Fibroblast of lung (primary cell): ENCODE measurements around the gene SH3BGRL2. TPM values are rescaled to one million over a fixed set of nuclear protein-coding genes. Genes with fewer than 3 reads are reported as not detected.

ENCODE experiments used
- DNase-seq, 2 donors: peaks; one replicate each; pipeline versions ENCODE4 v3.0.0 to v3.0.0-alpha.2; 2010; ENCODE audit warnings: low read depth in 2 of 2
- H2AFZ ChIP-seq: 2 replicates; pipeline ENCODE4 v1.5.1; 2012; ENCODE audit warnings: low read length, control low read depth, inconsistent platforms
- H3K27ac ChIP-seq: 2 replicates; pipeline ENCODE4 v1.5.1; 2011; ENCODE audit warnings: low read length, control low read depth; ENCODE audit not compliant: insufficient read depth
- H3K27me3 ChIP-seq: 2 replicates; pipeline ENCODE4 v1.5.1; 2011; ENCODE audit warnings: mild to moderate bottlenecking, low read length; ENCODE audit not compliant: control insufficient read depth, insufficient read depth
- H3K36me3 ChIP-seq: 2 replicates; pipeline ENCODE4 v1.5.1; 2011; ENCODE audit warnings: low read length; ENCODE audit not compliant: control insufficient read depth, insufficient read depth
- H3K4me1 ChIP-seq: 2 replicates; pipeline ENCODE4 v1.5.1; 2011; ENCODE audit warnings: low read length; ENCODE audit not compliant: control insufficient read depth, insufficient read depth; ENCODE audit errors: extremely low read depth
- H3K4me2 ChIP-seq: 2 replicates; pipeline ENCODE4 v1.5.1; 2011; ENCODE audit warnings: low read length, control low read depth; ENCODE audit not compliant: insufficient read depth; ENCODE audit errors: extremely low read depth
- H3K4me3 ChIP-seq, 4 experiments: fragments of 200-600 bp in 1 of 4; sonication (generic) in 1 of 4; replicated peaks in 1 of 4; 2 replicates each; pipeline ENCODE4 v1.5.1; 2011 to 2016; ENCODE audit warnings: low read length in 4 of 4, low read depth in 3 of 4, mild to moderate bottlenecking in 3 of 4, control low read depth in 2 of 4, inconsistent platforms in 1 of 4, mixed read lengths in 1 of 4; ENCODE audit not compliant: insufficient read depth in 1 of 4; ENCODE audit errors: control extremely low read depth in 1 of 4
- H3K79me2 ChIP-seq: 2 replicates; pipeline ENCODE4 v1.5.1; 2012; ENCODE audit warnings: mild to moderate bottlenecking, low read length, inconsistent platforms; ENCODE audit not compliant: control insufficient read depth, insufficient read depth
- H3K9ac ChIP-seq: 2 replicates; pipeline ENCODE4 v1.5.1; 2011; ENCODE audit warnings: mild to moderate bottlenecking, low read length, control low read depth; ENCODE audit not compliant: insufficient read depth
- H3K9me3 ChIP-seq: 2 replicates; pipeline ENCODE4 v1.5.1; 2012; ENCODE audit warnings: low read depth, low read length; ENCODE audit not compliant: control insufficient read depth, insufficient read depth
- H4K20me1 ChIP-seq: 2 replicates; pipeline ENCODE4 v1.5.1; 2011; ENCODE audit warnings: low read length; ENCODE audit not compliant: control insufficient read depth, insufficient read depth; ENCODE audit errors: extremely low read depth
- CTCF ChIP-seq, 2 donors: IDR thresholded peaks in 1 of 2; conservative IDR thresholded peaks in 1 of 2; 1 replicate in 1 of 2; 2 replicates in 1 of 2; pipeline ENCODE4 v1.5.1; 2011 to 2012; ENCODE audit warnings: low read length in 2 of 2, control low read depth in 1 of 2, inconsistent platforms in 1 of 2, low read depth in 1 of 2, mild to moderate bottlenecking in 1 of 2
- EZH2 ChIP-seq: IDR thresholded peaks from 2 replicates; pipeline ENCODE4 v1.5.1; 2012; ENCODE audit warnings: low read length, control low read depth, mild to moderate bottlenecking; ENCODE audit errors: missing control alignments
- polyA plus RNA-seq, 2 donors: library from polyadenylated mRNA; depleted of rRNA in 1 of 2; stranded (reverse) in 1 of 2; unstranded in 1 of 2; fragments of >200 nt; gene quantifications; 2 replicates each; pipeline ENCODE4 v1.2.1, GENCODE V29; 2011 to 2012; ENCODE audit warnings: missing spikeins in 1 of 2
- total RNA-seq: library from RNA; depleted of rRNA; stranded (reverse); fragments of >200 nt; gene quantifications from 2 replicates; pipeline ENCODE4 v1.2.1, GENCODE V29; 2014

The SH3BGRL2 gene
- total and polyA plus RNA-seq, 2 donors (not counting 1 experiment from before 2014, with no cell fraction given) = 1.5 to 4.3 TPM

GRCh38 chr6:79634491-79635231 is 3.5 kb downstream of the SH3BGRL2 start:
- H3K4me1 ChIP-seq = no peaks in the 10 kb centered on the region
- H3K4me2 ChIP-seq = no peak overlapping the region

GRCh38 chr6:79635232-79635543 is 4.1 kb downstream of the SH3BGRL2 start:
- Histone ChIP-seq H3K27ac (no peak overlapping the region), H3K4me2 (no peak overlapping the region), H3K9me3 (no peaks in the 10 kb centered on the region), H3K4me1 (no peaks in the 10 kb centered on the region), H3K27me3 (no peaks in the 10 kb centered on the region), H3K36me3 (no peaks in the 10 kb centered on the region), H4K20me1 (no peaks in the 10 kb centered on the region), H3K79me2 (no peaks in the 10 kb centered on the region), H3K4me3 (no peak overlapping the region), H3K9ac (no peak overlapping the region), H2AFZ (no peak overlapping the region)
- peak; percentile 37 to 76 for DNase-seq
- TF ChIP-seq CTCF (conservative IDR thresholded peaks at IDR 0.05 in 1 of 2, IDR thresholded peaks at IDR 0.05 in 1 of 2; ENCODE audit: low read depth in 1 of 2, low read length in 2 of 2) (no peak), EZH2 (no peak)

More at GRCh38 chr6:79634491-79635231, 3.5 kb downstream of the SH3BGRL2 start:
- Histone ChIP-seq H3K79me2 (no peaks in the 10 kb centered on the region), H3K4me3 (no peak overlapping the region), H3K27ac (no peak overlapping the region), H4K20me1 (no peaks in the 10 kb centered on the region), H3K27me3 (no peaks in the 10 kb centered on the region), H2AFZ (no peak overlapping the region), H3K9ac (no peak overlapping the region), H3K9me3 (no peaks in the 10 kb centered on the region), H3K36me3 (no peaks in the 10 kb centered on the region)
- DNase-seq = no peak
- TF ChIP-seq EZH2 = no peak
- no peak for TF ChIP-seq CTCF (conservative IDR thresholded peaks at IDR 0.05 in 1 of 2, IDR thresholded peaks at IDR 0.05 in 1 of 2; ENCODE audit: low read depth in 1 of 2, low read length in 2 of 2)

GRCh38 chr6:79636673-79637072 is 5.5 kb downstream of the SH3BGRL2 start:
- TF ChIP-seq CTCF (conservative IDR thresholded peaks at IDR 0.05 in 1 of 2, IDR thresholded peaks at IDR 0.05 in 1 of 2; ENCODE audit: low read depth in 1 of 2, low read length in 2 of 2) (no peak), EZH2 (no peak)
- H2AFZ ChIP-seq = no peak overlapping the region

More at GRCh38 chr6:79636673-79637072, 5.5 kb downstream of the SH3BGRL2 start:
- Histone ChIP-seq H3K36me3 (no peaks in the 10 kb centered on the region), H3K27ac (no peak overlapping the region), H3K4me1 (no peaks in the 10 kb centered on the region), H3K9ac (no peak overlapping the region), H3K9me3 (no peaks in the 10 kb centered on the region), H3K4me3 (no peak overlapping the region), H3K79me2 (no peaks in the 10 kb centered on the region), H3K4me2 (no peak overlapping the region), H3K27me3 (no peaks in the 10 kb centered on the region), H4K20me1 (no peaks in the 10 kb centered on the region)
- no peak for DNase-seq
